ENCODE results near the gene ZCCHC14. TPM values are rescaled to one million over a fixed set of nuclear protein-coding genes. Genes with fewer than 3 reads are reported as not detected.
"Not testable (repeated sequence)": the region's sequence is repeated elsewhere in the genome, so short reads cannot be mapped to it uniquely, and the experiment has no call there.

Gene ZCCHC14
- total RNA-seq, 1 experiment from 2014 or later, result 30.3 TPM

GRCh38 chr16:87525352-87525751 is 32.5 kb upstream of the ZCCHC14 start:
- TF ChIP-seq CTCF (conservative IDR thresholded peaks at IDR 0.05; ENCODE audit: low read depth, low read length) (no peak), EZH2 (IDR thresholded peaks at IDR 0.05; ENCODE audit: borderline replicate concordance, low read depth, low read length, poor library complexity, severe bottlenecking) (no peak)

GRCh38 chr16:87524407-87524806 is 31.6 kb upstream of the ZCCHC14 start:
- no peaks in the 10 kb centered on the region for H3K4me1 ChIP-seq (ENCODE audit: insufficient read depth, low read length, poor library complexity, severe bottlenecking)
- ChIA-PET CTCF (no interaction called here), POLR2A (ENCODE audit: low non-redundant PET) (no interaction called here)
- H3K27ac ChIP-seq (ENCODE audit: low read depth, low read length, poor library complexity, severe bottlenecking), result no peak overlapping the region
- H3K36me3 ChIP-seq (ENCODE audit: insufficient read depth, low read length, poor library complexity, severe bottlenecking), result no peaks in the 10 kb centered on the region
- TF ChIP-seq EZH2 (IDR thresholded peaks at IDR 0.05; ENCODE audit: borderline replicate concordance, low read depth, low read length, poor library complexity, severe bottlenecking) (no peak), CTCF (conservative IDR thresholded peaks at IDR 0.05; ENCODE audit: low read depth, low read length) (no peak)
- intact Hi-C loops (cut with micrococcal nuclease; ENCODE audit: unreplicated experiment), result no loop called here
- DNase-seq (ENCODE audit: low spot score), result no peak
- BruUV-seq (replicated peaks), result no TSS peak
- no peaks in the 10 kb centered on the region for H3K9me3 ChIP-seq (ENCODE audit: low read depth, low read length, poor library complexity, severe bottlenecking)
- no peak overlapping the region for H3K4me3 ChIP-seq (ENCODE audit: low read depth, low read length, poor library complexity, severe bottlenecking)
- H3K27me3 ChIP-seq (replicated peaks; ENCODE audit: insufficient read depth, low read depth, low read length, poor library complexity), result no peaks in the 10 kb centered on the region

More at GRCh38 chr16:87525352-87525751, 32.5 kb upstream of the ZCCHC14 start:
- no peak overlapping the region for H3K27ac ChIP-seq (ENCODE audit: low read depth, low read length, poor library complexity, severe bottlenecking)
- POLR2A ChIA-PET (ENCODE audit: low non-redundant PET), result no interaction called here
- no peak overlapping the region for H3K4me3 ChIP-seq (ENCODE audit: low read depth, low read length, poor library complexity, severe bottlenecking)
- no peaks in the 10 kb centered on the region for H3K36me3 ChIP-seq (ENCODE audit: insufficient read depth, low read length, poor library complexity, severe bottlenecking)
- no peaks in the 10 kb centered on the region for H3K27me3 ChIP-seq (replicated peaks; ENCODE audit: insufficient read depth, low read depth, low read length, poor library complexity)
- no peaks in the 10 kb centered on the region for H3K4me1 ChIP-seq (ENCODE audit: insufficient read depth, low read length, poor library complexity, severe bottlenecking)
- no peak for DNase-seq (ENCODE audit: low spot score)
- intact Hi-C loops (cut with micrococcal nuclease; ENCODE audit: unreplicated experiment), result no loop called here
- no peaks in the 10 kb centered on the region for H3K9me3 ChIP-seq (ENCODE audit: low read depth, low read length, poor library complexity, severe bottlenecking)
- CTCF ChIA-PET, result no interaction called here
- BruUV-seq (replicated peaks), result no TSS peak

- H3K4me1 ChIP-seq (ENCODE audit: insufficient read depth, low read length, poor library complexity, severe bottlenecking); H3K27me3 ChIP-seq (replicated peaks; ENCODE audit: insufficient read depth, low read depth, low read length, poor library complexity); POLR2A ChIA-PET (ENCODE audit: low non-redundant PET); H3K9me3 ChIP-seq (ENCODE audit: low read depth, low read length, poor library complexity, severe bottlenecking); intact Hi-C loops (cut with micrococcal nuclease; ENCODE audit: unreplicated experiment); BruUV-seq (replicated peaks); H3K27ac ChIP-seq (ENCODE audit: low read depth, low read length, poor library complexity, severe bottlenecking); DNase-seq (ENCODE audit: low spot score); H3K36me3 ChIP-seq (ENCODE audit: insufficient read depth, low read length, poor library complexity, severe bottlenecking); CTCF ChIA-PET; H3K4me3 ChIP-seq (ENCODE audit: low read depth, low read length, poor library complexity, severe bottlenecking): not testable (repeated sequence)
Measured at GRCh38 chr16:87523605-87524004, 30.8 kb upstream of the ZCCHC14 start.

GRCh38 chr16:87521764-87522163 is 28.9 kb upstream of the ZCCHC14 start:
- POLR2A ChIA-PET (ENCODE audit: low non-redundant PET); BruUV-seq (replicated peaks); intact Hi-C loops (cut with micrococcal nuclease; ENCODE audit: unreplicated experiment); H3K4me3 ChIP-seq (ENCODE audit: low read depth, low read length, poor library complexity, severe bottlenecking); H3K27ac ChIP-seq (ENCODE audit: low read depth, low read length, poor library complexity, severe bottlenecking); H3K4me1 ChIP-seq (ENCODE audit: insufficient read depth, low read length, poor library complexity, severe bottlenecking); DNase-seq (ENCODE audit: low spot score); H3K27me3 ChIP-seq (replicated peaks; ENCODE audit: insufficient read depth, low read depth, low read length, poor library complexity); H3K36me3 ChIP-seq (ENCODE audit: insufficient read depth, low read length, poor library complexity, severe bottlenecking); CTCF ChIA-PET; H3K9me3 ChIP-seq (ENCODE audit: low read depth, low read length, poor library complexity, severe bottlenecking): not testable (repeated sequence)

GRCh38 chr16:87519170-87519569 is 26.3 kb upstream of the ZCCHC14 start:
- H3K27ac ChIP-seq (ENCODE audit: low read depth, low read length, poor library complexity, severe bottlenecking); intact Hi-C loops (cut with micrococcal nuclease; ENCODE audit: unreplicated experiment); H3K27me3 ChIP-seq (replicated peaks; ENCODE audit: insufficient read depth, low read depth, low read length, poor library complexity); H3K36me3 ChIP-seq (ENCODE audit: insufficient read depth, low read length, poor library complexity, severe bottlenecking); BruUV-seq (replicated peaks); H3K9me3 ChIP-seq (ENCODE audit: low read depth, low read length, poor library complexity, severe bottlenecking); CTCF ChIA-PET; DNase-seq (ENCODE audit: low spot score); H3K4me3 ChIP-seq (ENCODE audit: low read depth, low read length, poor library complexity, severe bottlenecking); H3K4me1 ChIP-seq (ENCODE audit: insufficient read depth, low read length, poor library complexity, severe bottlenecking): not testable (repeated sequence)
- POLR2A ChIA-PET (ENCODE audit: low non-redundant PET), result interaction anchor here (0.9 kb wide), 1 partner anchor 9 kb away, joined by 3 read pairs; no protein-coding TSS in a partner anchor

- H3K27ac ChIP-seq (ENCODE audit: low read depth, low read length, poor library complexity, severe bottlenecking); DNase-seq (ENCODE audit: low spot score); POLR2A ChIA-PET (ENCODE audit: low non-redundant PET); H3K4me3 ChIP-seq (ENCODE audit: low read depth, low read length, poor library complexity, severe bottlenecking); H3K36me3 ChIP-seq (ENCODE audit: insufficient read depth, low read length, poor library complexity, severe bottlenecking); H3K27me3 ChIP-seq (replicated peaks; ENCODE audit: insufficient read depth, low read depth, low read length, poor library complexity); CTCF ChIA-PET; BruUV-seq (replicated peaks); H3K9me3 ChIP-seq (ENCODE audit: low read depth, low read length, poor library complexity, severe bottlenecking); H3K4me1 ChIP-seq (ENCODE audit: insufficient read depth, low read length, poor library complexity, severe bottlenecking); intact Hi-C loops (cut with micrococcal nuclease; ENCODE audit: unreplicated experiment): not testable (repeated sequence)
Measured at GRCh38 chr16:87518430-87519051, 25.7 kb upstream of the ZCCHC14 start.
